K562 (cell line): ENCODE data around the gene PLTP. TPM values are rescaled to one million over a fixed set of nuclear protein-coding genes. Genes with fewer than 3 reads are reported as not detected.

Experiments used
- BRF1 ChIP-seq: IDR thresholded peaks from 3 replicates; pipeline ENCODE4 v1.6.1; 2011; ENCODE audit warnings: borderline replicate concordance, mild to moderate bottlenecking; ENCODE audit not compliant: insufficient read length; ENCODE audit errors: extremely low read depth
- CBFA2T3 ChIP-seq: fragments of 450-650 bp; IDR thresholded peaks from 2 replicates; pipeline ENCODE4 v1.6.1; 2017
- CHAMP1 ChIP-seq: fragments of 450-650 bp; IDR thresholded peaks from 2 replicates; pipeline ENCODE4 v1.6.1; 2016; ENCODE audit warnings: mild to moderate bottlenecking
- DPF2 ChIP-seq: fragments of 450-650 bp; IDR thresholded peaks from 2 replicates; pipeline ENCODE4 v1.6.1; 2016
- GTF2F1 ChIP-seq: IDR thresholded peaks from 2 replicates; pipeline ENCODE4 v1.6.1; 2011; ENCODE audit warnings: low read depth, low read length, improper control_type of control experiment
- HMBOX1 ChIP-seq: sonication (generic); IDR thresholded peaks from 2 replicates; pipeline ENCODE4 v1.6.1; 2016
- MAFG ChIP-seq: fragments of 450-650 bp; conservative IDR thresholded peaks from 2 replicates; pipeline ENCODE4 v1.6.1; 2016; ENCODE audit warnings: missing genetic modification characterization, missing compliant biosample characterization
- MEIS2 ChIP-seq: fragments of 450-650 bp; IDR thresholded peaks from 2 replicates; pipeline ENCODE4 v1.6.1; 2014; ENCODE audit warnings: mild to moderate bottlenecking; ENCODE audit not compliant: partially characterized antibody
- NCOR1 ChIP-seq: fragments of 450-650 bp; IDR thresholded peaks from 2 replicates; pipeline ENCODE4 v1.6.1; 2016; ENCODE audit warnings: mild to moderate bottlenecking, moderate library complexity
- NFE2L1 ChIP-seq: fragments of 450-650 bp; IDR thresholded peaks from 2 replicates; pipeline ENCODE4 v1.6.1; 2016; ENCODE audit warnings: missing genetic modification characterization, low read depth, mild to moderate bottlenecking, missing compliant biosample characterization, moderate library complexity, borderline replicate concordance
- PTRF ChIP-seq: fragments of 450-650 bp; IDR thresholded peaks from 2 replicates; pipeline ENCODE4 v1.6.1; 2016; ENCODE audit warnings: mild to moderate bottlenecking, missing genetic modification characterization, missing compliant biosample characterization
- RBBP5 ChIP-seq: fragments of 200-600 bp; sonication (generic); IDR thresholded peaks from 2 replicates; pipeline ENCODE4 v1.6.1; 2012; ENCODE audit warnings: borderline replicate concordance, mild to moderate bottlenecking, low read length, control low read depth, inconsistent platforms; ENCODE audit not compliant: insufficient read depth, poor library complexity, severe bottlenecking
- SMAD4 ChIP-seq: fragments of 250-450 bp; sonication (Bioruptor Pico); conservative IDR thresholded peaks from 2 replicates; pipeline ENCODE4 v1.8.0; 2021; ENCODE audit warnings: inconsistent platforms, mild to moderate bottlenecking, moderate library complexity
- SMARCE1 ChIP-seq: fragments of 450-650 bp; IDR thresholded peaks from 2 replicates; pipeline ENCODE4 v1.7.1; 2016; ENCODE audit warnings: mild to moderate bottlenecking
- SPI1 ChIP-seq: IDR thresholded peaks from 2 replicates; pipeline ENCODE4 v1.6.1; 2011; ENCODE audit warnings: low read depth, low read length, control low read depth, borderline replicate concordance
- TAF9B ChIP-seq: fragments of 450-650 bp; IDR thresholded peaks from 2 replicates; pipeline ENCODE4 v1.6.1; 2018; ENCODE audit warnings: mild to moderate bottlenecking; ENCODE audit not compliant: partially characterized antibody
- TEAD1 ChIP-seq, 2 experiments: fragments of 450-650 bp in 1 of 2; sonication (generic) in 1 of 2; formaldehyde crosslinking; IDR thresholded peaks; 2 replicates each; pipeline versions ENCODE4 v1.4.0 to v1.8.0; 2020 to 2022; ENCODE audit warnings: mild to moderate bottlenecking in 2 of 2, missing genetic modification reagents in 1 of 2
- TRIM24 ChIP-seq, 2 experiments: fragments of 450-650 bp; IDR thresholded peaks; 2 replicates each; pipeline ENCODE4 v1.6.1; 2016
- ZBTB17 ChIP-seq: fragments of 450-650 bp; formaldehyde crosslinking; IDR thresholded peaks from 2 replicates; pipeline ENCODE4 v1.4.0; 2020; ENCODE audit warnings: mild to moderate bottlenecking
- ZNF592 ChIP-seq: fragments of 450-650 bp; IDR thresholded peaks from 2 replicates; pipeline ENCODE4 v1.6.1; 2017; ENCODE audit warnings: antibody characterized with exemption, mild to moderate bottlenecking
- ZNF639 ChIP-seq, 2 experiments: fragments of 200-800 bp in 1 of 2; sonication (Bioruptor generic) in 1 of 2; sonication (generic) in 1 of 2; formaldehyde crosslinking in 1 of 2; IDR thresholded peaks in 1 of 2; conservative IDR thresholded peaks in 1 of 2; 2 replicates each; pipeline versions ENCODE4 v1.5.0 to v1.6.1; 2016 to 2020; ENCODE audit warnings: missing compliant biosample characterization in 1 of 2, missing genetic modification characterization in 1 of 2, missing genetic modification reagents in 1 of 2
- polyA plus RNA-seq, 8 experiments: library from polyadenylated mRNA; depleted of rRNA in 4 of 8; stranded (reverse) in 5 of 8; unstranded in 3 of 8; fragments of >200 nt; fragmentation: Nextera tagmentation in 2 of 8; fragmentation: Illumina TruSeq in 1 of 8; extraction: Ambion mirVana in 2 of 8; extraction: Trizol in 1 of 8; gene quantifications; 2 replicates each; pipeline versions ENCODE4 v1.2.1 to v1.2.3, GENCODE V29; 2011 to 2014; ENCODE audit warnings: inconsistent platforms in 1 of 8, missing spikeins in 1 of 8
- total RNA-seq, 7 experiments: library from RNA; depleted of rRNA in 6 of 7; stranded (reverse); fragments of >200 nt in 6 of 7; fragmentation: Illumina TruSeq in 2 of 7; extraction: Trizol in 2 of 7; gene quantifications; 2 replicates each; pipeline versions ENCODE4 v1.2.1 to v1.2.3, GENCODE V29; 2011 to 2021; ENCODE audit warnings: low replicate concordance in 1 of 7

PLTP gene
- total and polyA plus RNA-seq, 9 of the 15 experiments (the other 6 are each of a cell fraction or from before 2014, with no cell fraction given) = 2.8 to 29.3 (median 17.6) TPM

- peak; percentile 55; the same call in 1 of the 2 replicates for TF ChIP-seq SMAD4 (CRISPR knock-in tag)
- TF ChIP-seq SPI1 = 0 out of 2 replicates have a peak, but pooled peaks have one; percentile 1
- no peak for TF ChIP-seq TAF9B
- TF ChIP-seq MAFG (tag) = peak; percentile 17; the same call in 1 of the 2 replicates
- peak; percentile 65 for TF ChIP-seq HMBOX1
- TF ChIP-seq TRIM24 (IDR thresholded peaks at IDR 0.05) = peak; percentile 43 to 46; a peak in 1 of 4 replicates
- TF ChIP-seq BRF1 = no peak
- TF ChIP-seq NCOR1 = peak; percentile 86
- peak; percentile 93 for TF ChIP-seq CBFA2T3
- no peak for TF ChIP-seq CHAMP1
- no peak for TF ChIP-seq ZBTB17 (CRISPR knock-in tag)
- no peak for TF ChIP-seq NFE2L1 (tag)
- TF ChIP-seq RBBP5 = no peak
- TF ChIP-seq SMARCE1 = peak; percentile 46; the same call in 1 of the 2 replicates
- TF ChIP-seq DPF2 = peak; percentile 91
- TF ChIP-seq GTF2F1 = no peak
- TF ChIP-seq MEIS2 = peak; percentile 88
- TF ChIP-seq TEAD1 (CRISPR knock-in tag; IDR thresholded peaks at IDR 0.05) = no peak
- no peak for TF ChIP-seq PTRF (tag)
- TF ChIP-seq ZNF639 (CRISPR knock-in tag; conservative IDR thresholded peaks at IDR 0.05 in 1 of 2, IDR thresholded peaks at IDR 0.05 in 1 of 2) = no peak
- peak; percentile 29; the same call in 1 of the 2 replicates for TF ChIP-seq ZNF592
Observed at GRCh38 chr20:45850926-45851325, 61.0 kb downstream of the PLTP start (continued).
